ENCODE results near the gene IFNAR1.

DNA sequence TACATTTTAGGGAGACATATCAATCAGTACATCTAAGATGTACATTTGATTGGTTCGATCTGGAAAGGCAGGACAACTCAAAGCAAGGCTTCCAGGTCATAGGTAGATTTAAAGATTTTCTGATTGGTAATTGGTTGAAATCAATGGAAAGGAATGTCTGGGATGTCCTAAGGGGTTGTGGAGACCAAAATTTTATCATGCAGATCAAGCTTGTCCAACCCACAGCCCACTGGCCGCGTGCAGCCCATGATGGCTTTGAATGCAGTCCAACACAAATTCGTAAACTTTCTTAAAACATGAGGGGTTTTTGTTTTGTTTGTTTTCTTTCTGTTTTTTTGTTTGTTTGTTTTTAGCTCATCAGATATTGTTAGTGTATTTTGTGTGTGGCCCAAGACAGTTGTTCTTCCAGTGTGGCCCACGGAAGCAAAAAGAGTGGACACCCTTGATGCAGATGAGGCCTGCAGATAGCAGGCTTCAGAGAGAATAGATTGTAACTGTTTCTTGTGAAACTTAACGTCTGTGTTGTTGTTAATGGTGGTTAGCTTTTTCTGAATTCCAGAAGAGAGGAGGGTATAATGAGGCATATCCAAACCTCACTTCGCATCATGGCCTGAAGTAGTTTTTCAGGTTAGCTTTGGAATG lies 3.1 kb downstream of the IFNAR1 start:
- TF ChIP-seq, protein P1, sequence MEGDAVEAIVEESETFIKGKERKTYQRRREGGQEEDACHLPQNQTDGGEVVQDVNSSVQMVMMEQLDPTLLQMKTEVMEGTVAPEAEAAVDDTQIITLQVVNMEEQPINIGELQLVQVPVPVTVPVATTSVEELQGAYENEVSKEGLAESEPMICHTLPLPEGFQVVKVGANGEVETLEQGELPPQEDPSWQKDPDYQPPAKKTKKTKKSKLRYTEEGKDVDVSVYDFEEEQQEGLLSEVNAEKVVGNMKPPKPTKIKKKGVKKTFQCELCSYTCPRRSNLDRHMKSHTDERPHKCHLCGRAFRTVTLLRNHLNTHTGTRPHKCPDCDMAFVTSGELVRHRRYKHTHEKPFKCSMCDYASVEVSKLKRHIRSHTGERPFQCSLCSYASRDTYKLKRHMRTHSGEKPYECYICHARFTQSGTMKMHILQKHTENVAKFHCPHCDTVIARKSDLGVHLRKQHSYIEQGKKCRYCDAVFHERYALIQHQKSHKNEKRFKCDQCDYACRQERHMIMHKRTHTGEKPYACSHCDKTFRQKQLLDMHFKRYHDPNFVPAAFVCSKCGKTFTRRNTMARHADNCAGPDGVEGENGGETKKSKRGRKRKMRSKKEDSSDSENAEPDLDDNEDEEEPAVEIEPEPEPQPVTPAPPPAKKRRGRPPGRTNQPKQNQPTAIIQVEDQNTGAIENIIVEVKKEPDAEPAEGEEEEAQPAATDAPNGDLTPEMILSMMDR (IDR thresholded peaks at IDR 0.05): no peak
- no peak for TF ChIP-seq POLR2A (IDR thresholded peaks at IDR 0.05)
